DMS 273 treated with DMSO at 0.1 percent for 48 hours (cell line): ENCODE results near the gene NDE1.

Experiments used
- DNase-seq: peaks from one replicate; lab custom pipeline; 2025; lab: John Stamatoyannopoulos, UW

The NDE1 gene

GRCh38 chr16:15770107-15770506, 120.1 kb downstream of the NDE1 start:
- no peak for DNase-seq

- DNase-seq: no peak
Measured at GRCh38 chr16:15770512-15770911, 120.5 kb downstream of the NDE1 start.

- DNase-seq: no peak
Measured at GRCh38 chr16:15771694-15772093, 121.6 kb downstream of the NDE1 start.

- no peak for DNase-seq
Measured at GRCh38 chr16:15772579-15773293, 122.7 kb downstream of the NDE1 start.

GRCh38 chr16:15773968-15774367, 123.9 kb downstream of the NDE1 start:
- DNase-seq: no peak

- DNase-seq: peak; percentile 33
Measured at GRCh38 chr16:15775209-15775608, 125.2 kb downstream of the NDE1 start.

GRCh38 chr16:15775663-15776304, 125.7 kb downstream of the NDE1 start:
- no peak for DNase-seq
